ENCODE measurements around the gene SLC38A3.
"Not testable (repeated sequence)": the region's sequence is repeated elsewhere in the genome, so short reads cannot be mapped to it uniquely, and the experiment has no call there.

Gene SLC38A3

DNA sequence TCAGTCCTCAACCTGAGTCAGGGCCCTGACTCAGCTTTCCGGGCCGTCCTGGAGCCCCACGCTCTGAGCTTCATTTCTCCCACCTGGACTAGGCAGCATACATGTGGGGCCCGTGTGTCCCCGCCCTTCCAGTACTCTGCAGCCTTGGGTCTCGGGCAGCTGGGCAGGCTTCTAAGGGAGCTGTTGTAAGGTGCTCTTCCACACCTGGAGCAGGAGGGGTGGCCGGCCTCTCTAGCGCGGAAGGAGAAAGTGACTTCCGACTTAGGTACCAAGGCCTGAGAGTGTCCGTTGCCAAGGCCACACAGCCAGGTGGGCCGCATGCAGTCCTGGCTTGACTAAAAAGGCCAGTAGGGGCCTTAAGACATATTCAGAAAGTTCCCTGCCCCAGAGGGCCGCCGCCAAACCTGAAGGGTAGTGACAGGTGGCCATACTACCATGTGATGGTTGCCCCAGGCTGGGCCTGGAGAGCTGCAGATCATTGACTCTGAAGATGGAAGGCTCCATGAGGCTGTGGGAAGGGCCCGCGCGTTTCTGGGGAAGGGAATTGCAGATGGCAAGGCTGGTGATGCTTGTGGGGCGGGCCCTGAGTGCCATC lies 54.5 kb downstream of the SLC38A3 start:
- in situ Hi-C loops (cut with MboI; ENCODE audit: low sequenced_read_pairs, unreplicated experiment), result no loop called here
- TF ChIP-seq, protein P1, sequence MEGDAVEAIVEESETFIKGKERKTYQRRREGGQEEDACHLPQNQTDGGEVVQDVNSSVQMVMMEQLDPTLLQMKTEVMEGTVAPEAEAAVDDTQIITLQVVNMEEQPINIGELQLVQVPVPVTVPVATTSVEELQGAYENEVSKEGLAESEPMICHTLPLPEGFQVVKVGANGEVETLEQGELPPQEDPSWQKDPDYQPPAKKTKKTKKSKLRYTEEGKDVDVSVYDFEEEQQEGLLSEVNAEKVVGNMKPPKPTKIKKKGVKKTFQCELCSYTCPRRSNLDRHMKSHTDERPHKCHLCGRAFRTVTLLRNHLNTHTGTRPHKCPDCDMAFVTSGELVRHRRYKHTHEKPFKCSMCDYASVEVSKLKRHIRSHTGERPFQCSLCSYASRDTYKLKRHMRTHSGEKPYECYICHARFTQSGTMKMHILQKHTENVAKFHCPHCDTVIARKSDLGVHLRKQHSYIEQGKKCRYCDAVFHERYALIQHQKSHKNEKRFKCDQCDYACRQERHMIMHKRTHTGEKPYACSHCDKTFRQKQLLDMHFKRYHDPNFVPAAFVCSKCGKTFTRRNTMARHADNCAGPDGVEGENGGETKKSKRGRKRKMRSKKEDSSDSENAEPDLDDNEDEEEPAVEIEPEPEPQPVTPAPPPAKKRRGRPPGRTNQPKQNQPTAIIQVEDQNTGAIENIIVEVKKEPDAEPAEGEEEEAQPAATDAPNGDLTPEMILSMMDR (IDR thresholded peaks at IDR 0.05; ENCODE audit: borderline replicate concordance, control extremely low read depth, extremely low read depth, insufficient read depth, missing control alignments), result no peak
- DNase-seq (ENCODE audit: low spot score), result no peak

DNA sequence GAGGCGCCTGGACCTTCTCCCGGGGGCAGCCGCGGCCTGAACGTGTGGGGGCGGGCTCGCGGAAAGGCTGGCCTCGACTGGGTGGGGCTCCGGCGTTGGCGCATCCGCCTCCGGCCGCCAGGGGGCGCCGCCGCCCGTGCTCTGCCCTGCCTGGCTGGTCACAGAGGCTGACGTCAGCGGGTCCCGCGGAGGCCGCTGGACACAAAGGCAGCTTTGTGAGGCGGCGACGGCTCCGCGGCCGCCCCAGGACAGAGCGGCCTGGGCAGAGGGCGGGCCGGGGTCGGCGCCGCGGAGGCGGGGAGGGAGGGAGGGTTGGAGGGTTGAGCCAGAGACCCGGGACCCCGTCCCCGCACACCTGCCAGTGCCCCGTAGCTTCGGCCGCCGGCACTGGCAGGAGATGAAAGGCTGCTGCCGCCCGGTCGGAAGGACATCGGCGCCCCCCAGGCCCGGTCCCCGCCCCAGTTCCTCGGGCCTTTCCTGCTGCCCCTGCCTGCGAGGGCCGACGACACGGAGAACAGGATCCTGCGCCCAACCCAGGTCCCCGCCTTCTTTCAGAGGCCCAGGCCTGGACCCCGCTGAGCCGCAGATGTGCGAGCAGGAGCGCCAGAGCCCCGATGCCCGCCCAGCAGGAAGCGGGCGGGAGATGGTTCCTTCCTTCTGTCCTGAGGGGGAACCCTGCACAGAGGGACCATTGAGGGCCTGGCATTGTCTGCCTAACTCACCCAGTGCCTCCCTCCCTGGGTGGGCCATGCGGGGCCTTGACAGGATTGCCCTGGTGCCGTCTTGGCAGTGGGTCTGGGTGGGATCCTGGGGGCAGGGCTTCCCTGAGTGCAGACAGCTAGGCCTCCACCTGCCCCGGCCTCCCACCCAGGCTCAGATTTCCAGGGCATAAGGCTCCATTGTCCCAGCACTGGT lies 55.2 kb downstream of the SLC38A3 start:
- peak; percentile 99 for DNase-seq (ENCODE audit: low spot score)
- in situ Hi-C loops (cut with MboI; ENCODE audit: low sequenced_read_pairs, unreplicated experiment), result no loop called here
- TF ChIP-seq, protein P1 (IDR thresholded peaks at IDR 0.05; ENCODE audit: borderline replicate concordance, control extremely low read depth, extremely low read depth, insufficient read depth, missing control alignments), result peak; percentile 99

DNA sequence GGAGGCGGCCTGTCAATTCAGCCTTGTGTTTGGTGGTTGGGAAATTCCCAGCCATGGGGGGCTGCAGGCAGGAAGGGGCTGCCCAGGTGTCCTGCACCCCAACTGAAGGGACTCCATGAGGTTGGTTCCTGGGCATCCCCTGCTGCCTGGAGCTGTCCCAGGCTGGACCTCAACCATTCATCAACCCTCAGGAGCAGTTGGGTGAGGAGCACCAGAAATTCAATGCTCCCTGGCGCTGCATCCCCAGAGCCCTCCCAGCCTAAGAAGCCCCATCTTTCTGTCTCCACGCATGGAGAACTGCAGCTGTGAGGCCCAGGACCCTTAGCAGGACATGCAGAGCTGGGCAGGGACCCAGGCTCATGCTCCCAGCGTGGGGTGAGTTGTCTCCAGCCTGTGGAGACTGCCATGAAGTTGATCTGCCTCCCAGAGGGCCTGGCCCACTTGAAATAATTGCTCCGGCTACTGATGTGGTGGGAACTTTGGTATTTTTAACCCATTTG lies 55.9 kb downstream of the SLC38A3 start:
- TF ChIP-seq, protein P1 (IDR thresholded peaks at IDR 0.05; ENCODE audit: borderline replicate concordance, control extremely low read depth, extremely low read depth, insufficient read depth, missing control alignments), result no peak
- in situ Hi-C loops (cut with MboI; ENCODE audit: low sequenced_read_pairs, unreplicated experiment), result no loop called here
- DNase-seq (ENCODE audit: low spot score), result no peak

DNA sequence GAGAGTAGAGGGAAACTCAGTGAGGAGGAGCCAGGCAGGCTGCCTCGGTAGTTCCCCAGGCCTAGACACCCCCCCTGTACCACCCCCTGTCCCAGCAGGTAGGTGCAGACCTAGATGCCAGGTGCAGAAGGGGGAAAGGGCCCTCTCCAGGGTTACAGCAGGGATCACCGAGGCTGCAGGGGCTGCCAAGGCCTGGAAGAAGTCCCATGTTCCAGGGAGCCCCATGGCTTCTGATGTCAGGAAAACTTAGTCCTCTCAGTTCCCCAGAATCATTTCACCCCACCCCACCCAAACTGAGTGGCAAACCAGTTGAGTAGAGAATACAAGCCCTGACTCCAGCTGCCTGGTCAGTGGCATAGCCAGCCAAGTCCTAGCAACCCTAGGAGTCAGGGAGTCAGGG lies 56.4 kb downstream of the SLC38A3 start:
- in situ Hi-C loops (cut with MboI; ENCODE audit: low sequenced_read_pairs, unreplicated experiment), result no loop called here
- TF ChIP-seq, protein P1 (IDR thresholded peaks at IDR 0.05; ENCODE audit: borderline replicate concordance, control extremely low read depth, extremely low read depth, insufficient read depth, missing control alignments), result no peak
- DNase-seq (ENCODE audit: low spot score), result no peak

DNA sequence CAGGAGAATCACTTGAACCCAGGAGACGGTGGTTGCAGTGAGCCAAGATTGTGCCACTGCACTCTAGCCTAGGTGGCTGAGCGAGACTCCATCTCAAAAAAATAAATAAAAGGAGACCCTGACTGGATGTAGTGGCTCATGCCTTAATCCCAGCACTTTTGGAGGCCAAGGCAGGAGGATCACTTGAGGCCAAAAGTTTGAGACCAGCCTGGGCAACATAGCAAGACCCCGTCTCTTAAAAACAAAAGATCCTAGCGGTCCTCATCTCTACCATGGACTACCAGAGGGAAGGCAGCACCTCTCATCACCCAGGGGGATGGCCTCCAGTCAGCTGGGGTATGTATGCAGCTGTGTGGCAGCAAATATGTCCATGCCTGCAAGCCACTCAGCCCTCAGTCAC lies 57.1 kb downstream of the SLC38A3 start:
- DNase-seq (ENCODE audit: low spot score); in situ Hi-C loops (cut with MboI; ENCODE audit: low sequenced_read_pairs, unreplicated experiment): not testable (repeated sequence)

DNA sequence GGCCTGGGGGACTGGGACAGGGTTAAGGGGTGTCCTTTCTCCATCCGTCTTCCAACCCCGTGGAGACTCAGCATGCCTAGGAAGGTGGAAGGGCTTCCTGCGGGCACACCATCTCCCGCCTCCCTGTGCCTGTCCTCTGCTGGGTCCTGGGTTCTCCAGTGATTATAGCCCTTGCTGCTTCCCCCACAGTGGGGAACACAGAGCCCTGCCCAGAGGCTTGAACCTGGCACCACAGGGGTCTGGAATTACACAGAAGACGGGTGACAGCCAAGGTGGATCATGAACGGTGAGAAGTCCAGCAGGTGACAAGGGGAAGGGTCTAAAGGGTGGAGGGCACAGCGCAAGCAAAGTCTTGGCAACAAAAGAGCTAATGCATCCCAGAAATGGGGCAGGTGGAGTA lies 57.7 kb downstream of the SLC38A3 start:
- TF ChIP-seq, protein P1 (IDR thresholded peaks at IDR 0.05; ENCODE audit: borderline replicate concordance, control extremely low read depth, extremely low read depth, insufficient read depth, missing control alignments), result no peak
- in situ Hi-C loops (cut with MboI; ENCODE audit: low sequenced_read_pairs, unreplicated experiment), result no loop called here
- DNase-seq (ENCODE audit: low spot score), result no peak
